ENCODE measurements around the gene EDIL3. TPM values are rescaled to one million over a fixed set of nuclear protein-coding genes. Genes with fewer than 3 reads are reported as not detected.

EDIL3 gene
- total RNA-seq, 1 experiment from 2014 or later: 0.32 TPM

- Histone ChIP-seq H3K4me2 (ENCODE audit: low read length) (no peak overlapping the region), H3K27ac (ENCODE audit: low read depth, low read length) (no peak overlapping the region), H3K9me2 (ENCODE audit: insufficient read depth) (no peaks in the 10 kb centered on the region), H3K27me3 (ENCODE audit: insufficient read depth, low read length) (no peaks in the 10 kb centered on the region), H2AFZ (ENCODE audit: low read depth, low read length, poor library complexity, severe bottlenecking) (no peak overlapping the region), H3K9ac (ENCODE audit: low read length) (no peak overlapping the region), H3K4me1 (ENCODE audit: control insufficient read depth in 1 of 2, insufficient read depth in 2 of 2, low read length in 2 of 2) (peaks cover 0 to 4% of the 10 kb centered on the region in 2 experiments; a peak in 2 of 4 replicates), H3K36me3 (ENCODE audit: control insufficient read depth in 1 of 2, insufficient read depth in 2 of 2, low read length in 2 of 2) (no peaks in the 10 kb centered on the region), H3K4me3 (replicated peaks in 1 of 2; ENCODE audit: low read depth in 1 of 2, low read length in 2 of 2) (no peak overlapping the region), H3K9me3 (ENCODE audit: control insufficient read depth in 1 of 2, insufficient read depth in 1 of 2, low read depth in 1 of 2, low read length in 2 of 2) (no peaks in the 10 kb centered on the region), H3K79me2 (ENCODE audit: insufficient read depth, low read length) (no peaks in the 10 kb centered on the region), H4K20me1 (ENCODE audit: insufficient read depth) (no peaks in the 10 kb centered on the region)
- TF ChIP-seq ZFX (IDR thresholded peaks at IDR 0.05): no peak
- TF ChIP-seq, protein P1, sequence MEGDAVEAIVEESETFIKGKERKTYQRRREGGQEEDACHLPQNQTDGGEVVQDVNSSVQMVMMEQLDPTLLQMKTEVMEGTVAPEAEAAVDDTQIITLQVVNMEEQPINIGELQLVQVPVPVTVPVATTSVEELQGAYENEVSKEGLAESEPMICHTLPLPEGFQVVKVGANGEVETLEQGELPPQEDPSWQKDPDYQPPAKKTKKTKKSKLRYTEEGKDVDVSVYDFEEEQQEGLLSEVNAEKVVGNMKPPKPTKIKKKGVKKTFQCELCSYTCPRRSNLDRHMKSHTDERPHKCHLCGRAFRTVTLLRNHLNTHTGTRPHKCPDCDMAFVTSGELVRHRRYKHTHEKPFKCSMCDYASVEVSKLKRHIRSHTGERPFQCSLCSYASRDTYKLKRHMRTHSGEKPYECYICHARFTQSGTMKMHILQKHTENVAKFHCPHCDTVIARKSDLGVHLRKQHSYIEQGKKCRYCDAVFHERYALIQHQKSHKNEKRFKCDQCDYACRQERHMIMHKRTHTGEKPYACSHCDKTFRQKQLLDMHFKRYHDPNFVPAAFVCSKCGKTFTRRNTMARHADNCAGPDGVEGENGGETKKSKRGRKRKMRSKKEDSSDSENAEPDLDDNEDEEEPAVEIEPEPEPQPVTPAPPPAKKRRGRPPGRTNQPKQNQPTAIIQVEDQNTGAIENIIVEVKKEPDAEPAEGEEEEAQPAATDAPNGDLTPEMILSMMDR (IDR thresholded peaks at IDR 0.05 in 2 of 3, conservative IDR thresholded peaks at IDR 0.05 in 1 of 3; ENCODE audit: borderline replicate concordance in 1 of 3, insufficient read depth in 1 of 3, low read depth in 2 of 3, low read length in 2 of 3): no peak
- TF ChIP-seq, protein P2, sequence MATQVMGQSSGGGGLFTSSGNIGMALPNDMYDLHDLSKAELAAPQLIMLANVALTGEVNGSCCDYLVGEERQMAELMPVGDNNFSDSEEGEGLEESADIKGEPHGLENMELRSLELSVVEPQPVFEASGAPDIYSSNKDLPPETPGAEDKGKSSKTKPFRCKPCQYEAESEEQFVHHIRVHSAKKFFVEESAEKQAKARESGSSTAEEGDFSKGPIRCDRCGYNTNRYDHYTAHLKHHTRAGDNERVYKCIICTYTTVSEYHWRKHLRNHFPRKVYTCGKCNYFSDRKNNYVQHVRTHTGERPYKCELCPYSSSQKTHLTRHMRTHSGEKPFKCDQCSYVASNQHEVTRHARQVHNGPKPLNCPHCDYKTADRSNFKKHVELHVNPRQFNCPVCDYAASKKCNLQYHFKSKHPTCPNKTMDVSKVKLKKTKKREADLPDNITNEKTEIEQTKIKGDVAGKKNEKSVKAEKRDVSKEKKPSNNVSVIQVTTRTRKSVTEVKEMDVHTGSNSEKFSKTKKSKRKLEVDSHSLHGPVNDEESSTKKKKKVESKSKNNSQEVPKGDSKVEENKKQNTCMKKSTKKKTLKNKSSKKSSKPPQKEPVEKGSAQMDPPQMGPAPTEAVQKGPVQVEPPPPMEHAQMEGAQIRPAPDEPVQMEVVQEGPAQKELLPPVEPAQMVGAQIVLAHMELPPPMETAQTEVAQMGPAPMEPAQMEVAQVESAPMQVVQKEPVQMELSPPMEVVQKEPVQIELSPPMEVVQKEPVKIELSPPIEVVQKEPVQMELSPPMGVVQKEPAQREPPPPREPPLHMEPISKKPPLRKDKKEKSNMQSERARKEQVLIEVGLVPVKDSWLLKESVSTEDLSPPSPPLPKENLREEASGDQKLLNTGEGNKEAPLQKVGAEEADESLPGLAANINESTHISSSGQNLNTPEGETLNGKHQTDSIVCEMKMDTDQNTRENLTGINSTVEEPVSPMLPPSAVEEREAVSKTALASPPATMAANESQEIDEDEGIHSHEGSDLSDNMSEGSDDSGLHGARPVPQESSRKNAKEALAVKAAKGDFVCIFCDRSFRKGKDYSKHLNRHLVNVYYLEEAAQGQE (IDR thresholded peaks at IDR 0.05; ENCODE audit: low read depth): no peak
- TF ChIP-seq SP1 (IDR thresholded peaks at IDR 0.05; ENCODE audit: low read depth): no peak
- no peak for TF ChIP-seq POLR2AphosphoS5 (IDR thresholded peaks at IDR 0.05; ENCODE audit: low read depth, low read length)
- no peak for TF ChIP-seq ZNF274 (IDR thresholded peaks at IDR 0.05; ENCODE audit: low read depth, low read length)
- no peak for TF ChIP-seq RAD21 (IDR thresholded peaks at IDR 0.05; ENCODE audit: low read depth)
- TF ChIP-seq ELF1 (IDR thresholded peaks at IDR 0.05; ENCODE audit: borderline replicate concordance, low read depth): no peak
- no peak for TF ChIP-seq SIN3A (IDR thresholded peaks at IDR 0.05; ENCODE audit: low read depth)
- no peak for TF ChIP-seq FOSL1 (IDR thresholded peaks at IDR 0.05; ENCODE audit: low read depth)
- TF ChIP-seq ZBTB33 (IDR thresholded peaks at IDR 0.05; ENCODE audit: extremely low read depth, insufficient replicate concordance, low read length): no peak
- no peak for TF ChIP-seq SRF (IDR thresholded peaks at IDR 0.05; ENCODE audit: low read depth)
- no peak for TF ChIP-seq EZH2 (IDR thresholded peaks at IDR 0.05)
- TF ChIP-seq EGR1 (IDR thresholded peaks at IDR 0.05; ENCODE audit: low read depth): no peak
- TF ChIP-seq EZH2phosphoT487 (IDR thresholded peaks at IDR 0.05; ENCODE audit: borderline replicate concordance): no peak
- TF ChIP-seq TCF7L2 (IDR thresholded peaks at IDR 0.05; ENCODE audit: borderline replicate concordance, extremely low read depth, insufficient read depth, insufficient read length): no peak
- no TSS peak for BruUV-seq (replicated peaks)
- intact Hi-C loops (cut with micrococcal nuclease): no loop called here
- ChIA-PET POLR2A (no interaction called here), CTCF (no interaction called here), RAD21 (ENCODE audit: low non-redundant PET in 1 of 2, low total read pairs in 2 of 2, uncharacterized antibody in 2 of 2, unreplicated experiment in 2 of 2) (no interaction called here)
- no peak for ATAC-seq
- DNase-seq (ENCODE audit: low read depth, low spot score): no peak
Observed at GRCh38 chr5:84248013-84248412, 136.7 kb downstream of the EDIL3 start.

Data from HCT116 (cell line).